Subcutaneous abdominal adipose tissue (tissue), 5 donors: ENCODE data around the gene DISP2.

Source experiments
- H3K27ac ChIP-seq: one replicate; pipeline ENCODE4 v1.7.0; 2013; ENCODE audit warnings: low read depth, mild to moderate bottlenecking, inconsistent platforms, low read length, moderate library complexity
- H3K27me3 ChIP-seq, 5 donors: one replicate each; pipeline ENCODE4 v1.7.0; 2013; ENCODE audit warnings: low read length in 5 of 5, inconsistent platforms in 1 of 5; ENCODE audit not compliant: control insufficient read depth in 5 of 5, insufficient read depth in 4 of 5
- H3K36me3 ChIP-seq, 5 donors: one replicate each; pipeline ENCODE4 v1.7.0; 2013; ENCODE audit warnings: low read length in 5 of 5; ENCODE audit not compliant: control insufficient read depth in 5 of 5, insufficient read depth in 5 of 5
- H3K4me1 ChIP-seq, 5 donors: one replicate each; pipeline ENCODE4 v1.7.0; 2013; ENCODE audit warnings: low read length in 5 of 5, mild to moderate bottlenecking in 3 of 5, moderate library complexity in 1 of 5; ENCODE audit not compliant: control insufficient read depth in 5 of 5, insufficient read depth in 5 of 5
- H3K4me3 ChIP-seq, 5 donors: one replicate each; pipeline ENCODE4 v1.7.0; 2013; ENCODE audit warnings: low read length in 5 of 5, low read depth in 1 of 5
- H3K9ac ChIP-seq, 5 donors: one replicate each; pipeline ENCODE4 v1.7.0; 2013; ENCODE audit warnings: low read length in 5 of 5, mild to moderate bottlenecking in 4 of 5, moderate library complexity in 3 of 5
- H3K9me3 ChIP-seq, 5 donors: one replicate each; pipeline ENCODE4 v1.7.0; 2013; ENCODE audit warnings: low read length in 5 of 5; ENCODE audit not compliant: control insufficient read depth in 5 of 5
- donor health status: healthy.
- donor health status: healthy.
- donor health status: healthy.
- donor health status: healthy.
- donor health status: healthy.

DISP2 gene

GRCh38 chr15:40368719-40369473 is 10.9 kb downstream of the DISP2 start:
- Histone ChIP-seq H3K4me1 (peaks cover 1 to 29% (median 19%) of the 10 kb centered on the region in 5 donors), H3K27ac (no peak overlapping the region), H3K27me3 (no peaks in the 10 kb centered on the region), H3K36me3 (no peaks in the 10 kb centered on the region), H3K9me3 (no peaks in the 10 kb centered on the region), H3K9ac (no peak overlapping the region), H3K4me3 (no peak overlapping the region)

GRCh38 chr15:40369474-40369869 is 11.5 kb downstream of the DISP2 start:
- H3K9me3 ChIP-seq = no peaks in the 10 kb centered on the region
- no peak overlapping the region for H3K4me3 ChIP-seq
- H3K4me1 ChIP-seq = peaks cover 1 to 29% (median 19%) of the 10 kb centered on the region in 5 donors
- H3K27ac ChIP-seq = no peak overlapping the region
- no peaks in the 10 kb centered on the region for H3K36me3 ChIP-seq
- no peak overlapping the region for H3K9ac ChIP-seq
- no peaks in the 10 kb centered on the region for H3K27me3 ChIP-seq

- no peaks in the 10 kb centered on the region for H3K36me3 ChIP-seq
- no peak overlapping the region for H3K9ac ChIP-seq
- H3K4me3 ChIP-seq = no peak overlapping the region
- H3K9me3 ChIP-seq = no peaks in the 10 kb centered on the region
- peaks cover 1 to 29% (median 19%) of the 10 kb centered on the region in 5 donors for H3K4me1 ChIP-seq
- H3K27ac ChIP-seq = no peak overlapping the region
- no peaks in the 10 kb centered on the region for H3K27me3 ChIP-seq
Measured at GRCh38 chr15:40369971-40370370, 12.0 kb downstream of the DISP2 start.

- no peak overlapping the region for H3K4me3 ChIP-seq
- no peak overlapping the region for H3K27ac ChIP-seq
- H3K36me3 ChIP-seq = no peaks in the 10 kb centered on the region
- peaks cover 1 to 14% (median 5%) of the 10 kb centered on the region in 5 donors for H3K4me1 ChIP-seq
- H3K27me3 ChIP-seq = no peaks in the 10 kb centered on the region
- H3K9me3 ChIP-seq = no peaks in the 10 kb centered on the region
- H3K9ac ChIP-seq = no peak overlapping the region
Measured at GRCh38 chr15:40372981-40373380, 15.0 kb downstream of the DISP2 start.

GRCh38 chr15:40377606-40378005 is 19.6 kb downstream of the DISP2 start:
- H3K4me1 ChIP-seq = peaks cover 4 to 22% (median 15%) of the 10 kb centered on the region in 5 donors
- no peak overlapping the region for H3K4me3 ChIP-seq
- H3K27ac ChIP-seq = no peak overlapping the region
- no peaks in the 10 kb centered on the region for H3K27me3 ChIP-seq
- no peaks in the 10 kb centered on the region for H3K36me3 ChIP-seq
- no peaks in the 10 kb centered on the region for H3K9me3 ChIP-seq
- no peak overlapping the region for H3K9ac ChIP-seq

- no peaks in the 10 kb centered on the region for H3K27me3 ChIP-seq
- no peaks in the 10 kb centered on the region for H3K36me3 ChIP-seq
- H3K4me3 ChIP-seq = no peak overlapping the region
- peaks cover 6 to 29% (median 24%) of the 10 kb centered on the region in 5 donors for H3K4me1 ChIP-seq
- no peaks in the 10 kb centered on the region for H3K9me3 ChIP-seq
- H3K9ac ChIP-seq = no peak overlapping the region
- peak overlapping the region; percentile 50 for H3K27ac ChIP-seq
Measured at GRCh38 chr15:40379374-40379773, 21.4 kb downstream of the DISP2 start.

- peaks cover 6 to 29% (median 24%) of the 10 kb centered on the region in 5 donors for H3K4me1 ChIP-seq
- peak overlapping the region; percentile 50 for H3K27ac ChIP-seq
Measured at GRCh38 chr15:40379853-40380252, 21.8 kb downstream of the DISP2 start.

GRCh38 chr15:40380636-40381035 is 22.6 kb downstream of the DISP2 start:
- H3K27ac ChIP-seq = peak overlapping the region; percentile 50
- H3K4me3 ChIP-seq = no peak overlapping the region
- H3K9ac ChIP-seq = no peak overlapping the region
- peaks cover 6 to 29% (median 24%) of the 10 kb centered on the region in 5 donors for H3K4me1 ChIP-seq
- no peaks in the 10 kb centered on the region for H3K9me3 ChIP-seq
- no peaks in the 10 kb centered on the region for H3K27me3 ChIP-seq
- no peaks in the 10 kb centered on the region for H3K36me3 ChIP-seq

More at GRCh38 chr15:40379853-40380252, 21.8 kb downstream of the DISP2 start:
- Histone ChIP-seq H3K9me3 (no peaks in the 10 kb centered on the region), H3K4me3 (no peak overlapping the region), H3K27me3 (no peaks in the 10 kb centered on the region), H3K9ac (no peak overlapping the region), H3K36me3 (no peaks in the 10 kb centered on the region)

GRCh38 chr15:40381818-40382529 is 24.0 kb downstream of the DISP2 start:
- H3K27me3 ChIP-seq = no peaks in the 10 kb centered on the region
- no peak overlapping the region for H3K9ac ChIP-seq
- H3K4me3 ChIP-seq = peak overlapping the region in 4 of 5 donors; percentile 88 to 94 (median 88)
- no peaks in the 10 kb centered on the region for H3K9me3 ChIP-seq
- no peak overlapping the region for H3K27ac ChIP-seq
- H3K4me1 ChIP-seq = peaks cover 6 to 29% (median 24%) of the 10 kb centered on the region in 5 donors
- peaks cover 3 to 7% (median 6%) of the 10 kb centered on the region in 5 donors for H3K36me3 ChIP-seq
